HG03135 (cell line): ENCODE results near the gene ELP1.
"Not testable (repeated sequence)": the region's sequence is repeated elsewhere in the genome, so short reads cannot be mapped to it uniquely, and the experiment has no call there.

Source experiments
- ATAC-seq: cut with Tn5 transposase; IDR thresholded peaks from one replicate; pipeline ENCODE4 v1.9.1; 2021; ENCODE audit warnings: mild to moderate bottlenecking, moderate library complexity; ENCODE audit not compliant: unreplicated experiment

The ELP1 gene, protein sequence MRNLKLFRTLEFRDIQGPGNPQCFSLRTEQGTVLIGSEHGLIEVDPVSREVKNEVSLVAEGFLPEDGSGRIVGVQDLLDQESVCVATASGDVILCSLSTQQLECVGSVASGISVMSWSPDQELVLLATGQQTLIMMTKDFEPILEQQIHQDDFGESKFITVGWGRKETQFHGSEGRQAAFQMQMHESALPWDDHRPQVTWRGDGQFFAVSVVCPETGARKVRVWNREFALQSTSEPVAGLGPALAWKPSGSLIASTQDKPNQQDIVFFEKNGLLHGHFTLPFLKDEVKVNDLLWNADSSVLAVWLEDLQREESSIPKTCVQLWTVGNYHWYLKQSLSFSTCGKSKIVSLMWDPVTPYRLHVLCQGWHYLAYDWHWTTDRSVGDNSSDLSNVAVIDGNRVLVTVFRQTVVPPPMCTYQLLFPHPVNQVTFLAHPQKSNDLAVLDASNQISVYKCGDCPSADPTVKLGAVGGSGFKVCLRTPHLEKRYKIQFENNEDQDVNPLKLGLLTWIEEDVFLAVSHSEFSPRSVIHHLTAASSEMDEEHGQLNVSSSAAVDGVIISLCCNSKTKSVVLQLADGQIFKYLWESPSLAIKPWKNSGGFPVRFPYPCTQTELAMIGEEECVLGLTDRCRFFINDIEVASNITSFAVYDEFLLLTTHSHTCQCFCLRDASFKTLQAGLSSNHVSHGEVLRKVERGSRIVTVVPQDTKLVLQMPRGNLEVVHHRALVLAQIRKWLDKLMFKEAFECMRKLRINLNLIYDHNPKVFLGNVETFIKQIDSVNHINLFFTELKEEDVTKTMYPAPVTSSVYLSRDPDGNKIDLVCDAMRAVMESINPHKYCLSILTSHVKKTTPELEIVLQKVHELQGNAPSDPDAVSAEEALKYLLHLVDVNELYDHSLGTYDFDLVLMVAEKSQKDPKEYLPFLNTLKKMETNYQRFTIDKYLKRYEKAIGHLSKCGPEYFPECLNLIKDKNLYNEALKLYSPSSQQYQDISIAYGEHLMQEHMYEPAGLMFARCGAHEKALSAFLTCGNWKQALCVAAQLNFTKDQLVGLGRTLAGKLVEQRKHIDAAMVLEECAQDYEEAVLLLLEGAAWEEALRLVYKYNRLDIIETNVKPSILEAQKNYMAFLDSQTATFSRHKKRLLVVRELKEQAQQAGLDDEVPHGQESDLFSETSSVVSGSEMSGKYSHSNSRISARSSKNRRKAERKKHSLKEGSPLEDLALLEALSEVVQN (N-terminal part only)

DNA sequence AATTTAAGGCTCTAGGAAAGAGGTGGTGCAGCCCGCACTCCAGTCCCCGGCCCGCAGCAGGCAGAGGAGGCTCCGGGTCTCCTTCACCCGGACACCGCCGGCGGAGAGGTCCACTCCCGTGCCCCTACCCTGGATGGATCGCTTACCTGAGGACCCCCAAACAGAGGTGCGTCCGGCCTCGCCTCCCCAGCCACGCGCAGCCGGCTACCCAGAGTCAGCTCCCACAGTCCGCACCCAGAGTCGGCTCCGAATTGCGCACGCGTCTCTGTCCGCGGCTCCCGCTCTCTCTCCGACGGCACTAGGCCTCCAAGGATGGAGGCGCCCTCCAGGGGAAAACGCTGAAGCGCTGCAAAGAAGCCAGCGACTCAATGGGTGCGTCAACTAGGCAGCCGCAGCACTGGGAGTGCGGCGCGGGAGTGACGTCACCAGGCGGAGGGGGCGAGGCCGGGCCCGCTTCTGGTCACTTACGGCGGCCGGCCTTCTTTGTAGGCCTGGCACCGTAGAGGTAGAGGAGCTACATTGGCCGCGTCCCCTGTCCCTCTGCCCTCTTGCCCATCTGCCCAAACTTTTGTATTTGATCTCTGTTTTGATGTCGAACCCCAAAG lies at the start of gene ELP1:
Gene ELP1 (minus strand): TSS at position 407 of the 605 bp plus-strand sequence. CDS start 2,978 bp downstream, outside the sequence.
- peak; percentile 85 for ATAC-seq

DNA sequence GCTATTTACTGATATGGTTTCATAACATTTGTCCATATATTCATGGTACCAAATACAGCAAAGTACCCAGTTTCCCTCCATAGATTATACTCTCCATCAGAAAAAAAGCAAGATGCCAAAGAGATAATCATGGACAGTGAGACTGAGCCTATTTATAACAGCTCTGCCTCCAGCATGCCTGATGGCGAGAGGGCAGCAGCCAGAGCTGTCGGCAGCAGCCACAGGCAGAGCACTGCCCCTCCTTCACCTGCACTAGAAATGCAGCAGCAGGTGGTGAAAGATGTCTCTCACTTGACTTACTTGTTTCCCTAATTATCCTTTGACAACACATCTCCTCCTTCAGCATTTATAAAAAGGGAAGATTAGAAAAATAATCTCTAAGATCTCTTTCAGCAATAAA lies 47.0 kb upstream of the ELP1 start:
- ATAC-seq: no peak

DNA sequence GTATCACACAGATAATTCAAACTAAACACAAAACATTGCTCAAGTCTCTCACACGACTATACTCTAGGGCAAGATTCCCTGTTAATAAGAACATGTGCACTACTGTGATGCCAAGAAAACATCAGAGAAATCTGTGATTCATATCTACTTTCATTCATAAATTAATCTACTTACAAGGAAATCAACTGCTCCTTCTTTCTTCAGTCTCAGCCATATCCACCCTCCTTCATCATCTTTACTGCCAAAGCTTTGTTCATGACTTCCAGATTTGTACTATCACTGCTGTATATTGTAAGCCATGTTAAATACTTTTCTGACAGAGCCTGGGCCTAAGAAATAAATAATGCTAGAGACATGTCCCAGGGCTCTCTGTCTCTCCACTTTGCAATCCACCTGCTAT lies 44.3 kb upstream of the ELP1 start:
- no peak for ATAC-seq

DNA sequence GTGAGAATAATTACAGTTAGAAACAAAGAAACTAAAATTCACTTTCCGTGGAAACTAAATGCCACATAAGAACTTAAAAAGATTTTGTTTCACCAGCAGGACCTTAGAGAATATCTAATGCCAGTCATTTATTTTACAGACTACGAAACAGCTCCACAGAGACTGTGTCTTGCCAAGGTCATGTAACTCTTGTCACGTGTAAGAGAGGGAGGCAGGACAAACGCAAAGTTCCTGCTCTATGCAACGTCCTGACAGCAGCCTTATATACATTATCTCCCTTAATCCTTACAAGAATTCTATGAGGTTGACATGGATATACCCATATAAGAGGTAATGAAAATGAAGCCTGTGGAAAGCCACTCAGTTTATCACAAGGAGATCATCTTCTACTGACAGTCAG lies 40.0 kb upstream of the ELP1 start:
- no peak for ATAC-seq

DNA sequence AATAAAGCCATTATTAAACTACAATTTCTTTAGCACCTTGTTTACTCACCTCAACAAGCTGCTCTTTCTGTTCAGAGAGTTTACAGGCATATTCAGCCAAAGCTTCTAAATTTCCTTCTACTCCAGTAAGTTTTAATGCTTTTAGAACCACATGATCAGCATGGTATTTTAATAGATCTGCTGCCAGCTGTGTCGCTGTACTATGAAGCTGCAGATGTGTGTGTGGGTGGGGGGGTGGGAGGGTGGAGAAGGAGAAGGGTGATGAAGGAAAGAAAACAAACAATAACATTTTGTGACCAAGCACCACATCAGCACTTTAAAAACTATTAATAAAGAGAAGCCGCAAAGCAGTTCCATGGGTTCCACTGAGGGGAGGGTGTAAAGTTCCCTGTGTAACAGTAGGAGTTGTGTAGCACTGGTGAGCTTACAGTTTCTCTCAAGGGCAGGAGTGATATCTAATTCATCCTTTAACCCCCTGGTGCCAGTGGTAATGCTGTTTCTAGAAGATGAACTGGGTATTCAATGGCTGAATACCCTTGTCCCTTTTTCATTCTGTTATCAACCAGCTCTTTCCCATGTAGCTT lies 38.8 kb upstream of the ELP1 start:
- ATAC-seq: no peak

DNA sequence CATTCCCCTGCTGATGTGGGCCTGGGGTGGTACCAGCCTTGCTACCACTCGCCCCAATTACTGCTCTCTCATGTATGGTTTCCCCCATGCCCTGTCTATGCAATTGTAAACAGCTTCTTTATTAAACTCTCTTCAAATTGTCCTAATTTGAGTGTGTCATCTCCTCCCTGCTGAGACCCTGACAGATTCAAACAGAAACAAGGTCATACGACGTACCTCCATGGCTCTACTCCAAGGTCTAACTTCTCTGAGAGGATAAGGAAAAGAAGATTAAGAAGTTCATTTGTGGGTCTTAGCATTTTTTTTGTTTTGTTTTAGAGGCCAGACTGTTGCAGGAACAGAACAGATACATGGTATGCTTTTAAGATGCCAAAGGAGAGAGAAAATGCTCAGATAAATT lies 38.3 kb upstream of the ELP1 start:
- ATAC-seq: no peak

DNA sequence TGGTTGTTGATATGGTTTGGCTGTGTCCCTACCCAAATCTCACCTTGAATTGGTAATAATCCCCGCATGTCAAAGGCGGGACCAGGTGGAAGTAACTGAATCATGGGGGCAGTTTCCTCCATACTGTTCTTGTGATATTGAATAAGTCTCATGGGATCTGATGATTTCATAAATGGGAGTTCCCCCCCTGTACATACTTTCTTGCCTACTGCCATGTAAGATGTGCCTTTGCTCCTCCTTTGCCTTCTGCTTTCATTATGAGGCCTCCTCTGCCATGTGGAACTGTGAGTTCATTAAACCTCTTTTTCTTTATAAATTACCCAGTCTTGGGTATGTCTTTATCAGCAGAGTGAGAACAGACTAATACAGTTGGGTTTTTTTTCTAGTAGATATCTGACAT lies 37.5 kb upstream of the ELP1 start:
- ATAC-seq: not testable (repeated sequence)

DNA sequence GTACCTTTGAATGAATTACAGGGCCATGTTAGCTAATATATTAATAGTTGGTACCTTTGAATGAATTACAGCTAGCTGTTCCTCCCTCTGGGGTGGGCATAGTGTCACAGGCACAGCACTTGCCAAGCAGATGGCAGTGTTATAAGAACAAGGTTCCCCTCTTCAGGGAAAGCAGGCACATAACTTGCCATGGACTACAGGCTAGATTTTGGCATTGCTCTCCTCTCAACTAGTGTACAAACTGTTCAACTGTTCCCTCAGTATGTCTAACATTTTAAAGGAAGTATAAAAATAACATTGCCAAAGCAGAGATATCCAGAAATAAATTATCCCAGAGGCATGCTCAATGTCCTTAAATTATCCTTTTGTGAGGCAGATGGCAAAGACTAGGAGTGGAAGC lies 34.0 kb upstream of the ELP1 start:
- no peak for ATAC-seq

DNA sequence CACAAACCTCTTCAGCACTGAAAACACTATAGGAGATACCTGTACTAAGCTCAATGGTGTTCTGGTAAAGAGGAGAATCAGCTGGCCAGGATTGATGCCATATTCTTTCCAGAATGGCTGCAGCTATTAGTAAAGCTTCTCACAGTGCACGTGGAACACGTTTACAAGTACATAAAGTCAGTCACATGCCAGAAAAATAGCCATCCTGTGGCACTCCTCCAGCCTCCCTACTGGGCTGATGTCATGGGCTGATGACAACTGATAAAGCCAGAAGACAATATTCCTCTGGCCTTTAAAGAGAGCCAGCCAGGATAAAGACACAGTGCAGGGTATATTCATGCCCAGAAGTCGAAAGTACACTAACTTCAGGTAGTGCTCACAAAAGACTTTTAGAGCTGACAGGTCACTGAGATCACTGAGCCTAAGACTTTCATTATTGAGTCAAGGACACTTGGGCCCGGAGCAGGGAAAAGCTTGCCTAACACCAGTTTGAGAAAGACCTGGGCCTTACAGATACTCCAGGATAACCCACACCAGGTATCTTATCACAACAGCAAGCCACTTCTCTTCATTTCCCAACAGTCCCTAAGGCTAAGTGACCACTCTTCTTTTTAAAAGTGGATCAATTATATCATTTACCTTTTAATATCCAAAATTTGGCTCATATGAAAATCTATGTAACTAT lies 29.7 kb upstream of the ELP1 start:
- ATAC-seq: no peak

DNA sequence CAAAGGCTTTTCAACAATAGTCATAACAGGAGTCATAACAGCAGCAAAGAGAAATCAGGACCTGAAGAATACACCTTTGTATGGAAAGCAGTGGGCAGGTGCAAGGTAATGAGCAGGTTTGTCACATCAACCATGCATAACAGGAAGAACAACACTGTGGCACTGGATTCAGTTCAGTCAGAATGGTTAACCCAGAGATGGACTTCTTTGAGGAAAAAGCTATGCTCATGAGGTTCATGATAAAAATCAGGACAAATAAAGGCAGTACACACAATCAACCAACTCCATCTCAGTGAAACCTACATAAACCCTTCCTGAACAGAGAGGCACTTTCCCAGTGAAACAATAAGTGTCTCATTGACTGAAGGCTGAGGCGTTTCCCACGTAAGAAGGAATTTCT lies 27.2 kb upstream of the ELP1 start:
- ATAC-seq: no peak

DNA sequence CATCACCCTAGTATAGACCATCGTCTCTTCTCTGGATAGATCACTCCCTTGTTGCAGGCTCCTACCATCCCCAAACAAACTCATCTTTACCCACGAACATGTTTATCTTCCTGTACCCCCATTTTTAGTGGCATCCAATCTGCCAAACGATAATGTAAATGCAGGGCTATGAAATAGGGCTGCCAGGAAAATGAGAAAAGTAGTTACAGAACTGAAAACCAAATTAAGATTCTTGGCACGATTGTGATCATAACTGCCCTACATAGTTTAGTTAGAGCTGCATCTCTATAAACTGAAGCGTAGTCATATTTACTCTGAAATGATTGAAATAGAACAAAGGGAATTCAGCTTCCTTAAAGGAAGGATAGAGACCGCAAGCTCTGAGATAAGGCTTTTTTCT lies 26.4 kb upstream of the ELP1 start:
- ATAC-seq: no peak

DNA sequence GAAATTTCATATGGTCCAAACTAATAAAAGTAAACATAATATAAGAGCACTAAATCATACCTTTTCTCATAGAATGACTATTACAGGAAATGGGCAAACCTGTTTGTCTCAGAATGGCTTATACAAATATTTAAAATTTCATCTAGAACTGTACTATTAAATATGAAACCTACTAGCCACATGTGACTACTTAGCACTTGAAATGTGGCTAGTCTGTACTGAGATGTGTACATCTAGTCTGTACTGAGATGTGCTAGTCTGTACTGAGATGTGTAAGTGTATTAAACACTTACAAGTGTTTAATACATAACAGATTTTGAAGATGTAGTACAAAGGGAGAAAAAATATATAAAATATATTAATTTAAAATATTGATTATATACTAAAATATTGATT lies 22.7 kb upstream of the ELP1 start:
- no peak for ATAC-seq

DNA sequence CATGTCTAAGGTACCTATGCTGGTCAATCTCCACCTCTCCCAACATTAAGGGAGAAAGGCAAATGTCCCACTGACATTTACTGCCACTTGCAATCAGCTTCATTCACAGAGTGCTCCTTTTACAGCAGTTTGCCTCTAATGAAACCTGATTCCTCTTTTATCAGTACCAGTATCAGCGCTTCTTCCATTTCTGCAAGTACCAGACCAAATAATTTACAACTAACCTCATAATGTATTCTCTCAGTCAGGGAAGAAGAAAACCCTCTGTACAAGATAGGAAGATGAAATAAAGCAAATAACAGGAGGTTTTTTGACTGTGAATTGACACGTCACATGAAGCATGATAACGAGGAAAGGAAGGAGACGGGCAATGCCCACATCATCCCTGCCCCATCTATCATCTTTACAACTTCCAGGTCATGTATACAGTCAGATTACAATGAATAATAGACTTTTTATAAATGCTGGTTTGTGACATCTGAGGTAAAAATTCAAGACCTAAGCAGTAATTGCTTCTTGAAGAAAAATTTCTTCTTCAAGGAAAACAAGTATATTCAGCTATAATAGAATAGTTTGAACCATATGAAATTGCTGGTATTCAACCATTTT lies 22.2 kb upstream of the ELP1 start:
- ATAC-seq: no peak

DNA sequence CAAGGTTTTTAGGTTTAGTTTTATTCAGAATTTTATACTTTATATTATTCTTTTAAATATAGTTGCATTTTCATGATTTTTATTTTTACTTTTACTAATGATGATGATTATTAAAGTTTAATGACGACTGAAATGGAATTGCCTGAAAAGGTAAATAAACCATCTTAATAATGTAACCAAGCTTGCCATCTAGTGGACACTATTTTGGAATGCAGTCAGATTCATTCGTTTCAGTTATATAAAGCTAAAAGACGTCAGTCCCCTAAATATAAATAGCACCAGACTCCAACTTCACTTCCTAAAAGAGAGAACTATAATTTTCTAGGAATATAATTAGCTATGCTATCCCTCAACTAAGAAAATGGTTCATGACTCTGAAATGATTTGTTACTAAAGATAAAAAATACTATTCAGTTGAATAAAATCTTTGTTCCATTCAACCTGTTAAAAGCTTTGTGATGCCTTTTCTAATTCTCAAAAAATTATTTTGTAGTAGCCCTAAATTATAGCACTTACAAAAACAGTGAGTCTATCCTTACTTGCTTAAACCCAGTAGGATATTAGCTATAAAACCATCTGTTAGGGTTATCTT lies 20.2 kb upstream of the ELP1 start:
- no peak for ATAC-seq

DNA sequence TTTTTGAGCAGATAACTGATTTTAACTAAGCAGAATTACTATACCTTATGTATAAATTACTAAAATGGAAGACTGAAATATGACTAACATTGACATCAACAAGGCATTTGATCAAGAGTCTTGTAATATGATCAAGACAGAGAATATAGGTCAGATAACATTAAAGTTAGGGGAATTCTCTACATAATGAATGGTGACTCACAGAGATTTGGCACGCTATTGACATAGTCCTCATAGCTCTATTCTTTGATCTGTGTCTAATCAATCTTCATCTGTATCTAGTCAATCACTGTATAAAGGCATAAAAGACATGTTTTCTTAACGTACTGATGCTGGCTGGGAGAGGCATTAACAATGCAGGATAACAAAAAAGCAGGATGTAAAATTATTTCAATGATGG lies 17.7 kb upstream of the ELP1 start:
- no peak for ATAC-seq

DNA sequence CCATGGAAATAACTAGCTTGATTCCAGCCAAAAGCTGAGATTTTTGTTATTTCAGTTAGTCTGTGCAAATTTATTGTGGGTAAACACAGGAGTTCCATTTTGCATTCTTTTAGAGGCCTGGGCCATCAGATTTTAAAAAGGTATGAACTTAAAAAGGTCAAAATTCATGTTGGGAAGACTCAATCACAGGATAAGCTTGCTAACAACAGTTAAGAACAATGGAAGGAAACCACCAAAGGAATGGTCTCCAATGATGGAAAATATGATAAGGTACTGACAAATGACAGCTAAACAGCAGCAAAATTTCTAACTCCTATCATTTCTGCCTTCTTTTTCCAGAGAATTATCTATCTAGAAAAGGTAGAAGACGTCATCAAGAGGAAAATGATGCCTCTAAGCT lies 16.2 kb upstream of the ELP1 start:
- no peak for ATAC-seq

DNA sequence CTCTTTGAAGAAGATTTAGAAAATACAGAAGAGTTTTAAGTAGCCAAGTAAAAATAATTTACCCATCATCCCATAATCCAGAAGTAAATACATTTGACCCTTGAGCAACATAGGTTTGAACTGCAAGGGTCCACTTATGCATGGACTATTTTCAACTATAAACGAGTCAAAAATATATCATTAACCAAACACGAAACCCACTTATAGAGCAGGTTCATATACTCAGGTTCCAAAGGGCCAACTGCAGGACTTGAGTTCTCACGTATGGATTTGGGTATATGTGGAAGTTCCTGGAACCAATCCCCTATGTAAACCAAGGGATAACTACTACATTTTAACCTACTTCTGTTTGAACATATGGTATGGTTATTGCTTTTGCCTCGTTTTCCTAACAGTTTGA lies 6.1 kb upstream of the ELP1 start:
- no peak for ATAC-seq

DNA sequence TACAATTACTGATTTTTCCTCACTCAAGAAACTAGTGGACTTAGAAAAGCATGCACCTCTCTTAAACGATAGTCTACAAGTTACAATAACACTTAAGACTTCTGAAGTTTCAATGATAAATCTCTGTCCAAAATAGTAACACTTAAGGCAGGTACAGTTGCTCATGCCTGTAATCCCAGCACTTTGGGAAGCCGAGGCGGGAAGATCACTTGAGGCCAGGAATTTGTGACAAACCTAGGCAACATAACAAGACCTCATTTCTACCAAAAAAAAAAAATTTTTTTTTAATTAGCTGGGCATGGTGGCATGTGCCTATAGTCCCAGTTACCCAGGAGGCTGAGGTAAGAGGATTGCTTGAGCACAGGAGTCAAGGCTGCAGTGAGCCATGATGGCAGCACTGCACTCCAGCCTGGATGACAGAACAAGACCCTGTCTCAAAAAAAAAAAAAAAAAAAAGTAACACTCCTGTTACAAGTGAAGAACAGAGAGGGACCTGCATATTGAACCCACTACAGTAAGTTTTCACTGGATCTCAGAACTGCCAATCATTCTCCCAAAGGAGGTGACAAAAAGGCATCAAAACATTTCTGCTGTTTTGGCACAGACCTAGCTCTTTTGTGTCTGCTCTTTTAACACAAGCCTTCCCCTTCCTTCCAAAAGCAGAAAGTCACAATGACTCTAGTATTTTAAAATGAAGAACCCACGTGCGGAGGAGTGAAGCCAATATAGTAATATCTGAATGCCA lies 3.8 kb upstream of the ELP1 start:
- ATAC-seq: no peak
